A549 (cell line): ENCODE data around the gene LATS1. TPM values are rescaled to one million over a fixed set of nuclear protein-coding genes. Genes with fewer than 3 reads are reported as not detected.

ENCODE experiments used
- ATAC-seq, 2 experiments: fragments of 200-7000 bp in 1 of 2; fragments of >200 bp in 1 of 2; cut with Nextera tagmentation in 1 of 2; cut with Tn5 transposase in 1 of 2; 3 replicates each; pipeline versions ENCODE4 v1.8.0 to v1.9.1; 2018 to 2020; ENCODE audit warnings: mild to moderate bottlenecking in 1 of 2, moderate library complexity in 1 of 2
- CTCF ChIA-PET: fragments of 300-600 bp; sonication (Branson Sonifier 250); formaldehyde crosslinking; extraction: SDS; loops from one replicate; lab custom pipeline; 2021; ENCODE audit warnings: antibody characterized with exemption, inconsistent platforms; lab: Yijun Ruan, JAX
- POLR2A ChIA-PET: fragments of 350-600 bp; formaldehyde crosslinking; extraction: SDS; loops from one replicate; lab custom pipeline; 2021; ENCODE audit warnings: antibody characterized with exemption, inconsistent platforms; lab: Yijun Ruan, JAX
- DNase-seq, 2 experiments: peaks; one replicate each; pipeline versions ENCODE4 v3.0.0 to v3.0.0-alpha.2; 2011 to 2016; ENCODE audit warnings: low read depth in 1 of 2, low spot score in 1 of 2
- FAIRE-seq: peaks from 2 replicates; lab custom pipeline; 2011; peaks lifted over from hg19 to GRCh38; lab: Jason Lieb, UNC
- H3K27ac ChIP-seq, 2 experiments: fragments of >200 bp; sonication (Bioruptor Twin); formaldehyde crosslinking; 3 replicates each; pipeline ENCODE4 v1.5.1; 2016 to 2017
- H3K4me1 ChIP-seq: fragments of >200 bp; sonication (Bioruptor Twin); formaldehyde crosslinking; 3 replicates; pipeline ENCODE4 v1.6.1; 2016
- H3K4me2 ChIP-seq: fragments of >200 bp; sonication (Bioruptor Twin); formaldehyde crosslinking; 3 replicates; pipeline ENCODE4 v1.6.1; 2016
- H3K4me3 ChIP-seq: fragments of >200 bp; sonication (Bioruptor Twin); formaldehyde crosslinking; 3 replicates; pipeline ENCODE4 v1.5.1; 2016
- H3K9me3 ChIP-seq: fragments of >200 bp; sonication (Bioruptor Twin); formaldehyde crosslinking; 3 replicates; pipeline ENCODE4 v1.6.1; 2016
- BCL3 ChIP-seq: fragments of >200 bp; sonication (Bioruptor Twin); formaldehyde crosslinking; IDR thresholded peaks from 3 replicates; pipeline ENCODE4 v1.6.1; 2016
- CBX8 ChIP-seq: fragments of 200-600 bp; sonication (generic); IDR thresholded peaks from 2 replicates; pipeline ENCODE4 v1.6.1; 2016
- EHF ChIP-seq: fragments of 250-450 bp; sonication (Bioruptor Pico); IDR thresholded peaks from 2 replicates; pipeline ENCODE4 v1.5.0; 2020; ENCODE audit warnings: mild to moderate bottlenecking
- EHMT2 ChIP-seq: fragments of 200-600 bp; sonication (generic); IDR thresholded peaks from 2 replicates; pipeline ENCODE4 v1.6.1; 2016; ENCODE audit warnings: antibody characterized with exemption, low read depth, mild to moderate bottlenecking, moderate library complexity
- ELK1 ChIP-seq: fragments of 150-350 bp; IDR thresholded peaks from 2 replicates; pipeline ENCODE4 v1.6.1; 2014; ENCODE audit warnings: low read depth, mild to moderate bottlenecking, low read length
- EP300 ChIP-seq, 2 experiments: fragments of >200 bp; sonication (Bioruptor Twin); formaldehyde crosslinking; IDR thresholded peaks; 2 replicates in 1 of 2; 3 replicates in 1 of 2; pipeline ENCODE4 v1.6.1; 2016 to 2017
- ESRRA ChIP-seq: fragments of 150-350 bp; IDR thresholded peaks from 2 replicates; pipeline ENCODE4 v1.6.1; 2014; ENCODE audit warnings: mild to moderate bottlenecking, low read length, borderline replicate concordance
- HEYL ChIP-seq: fragments of 250-450 bp; sonication (Bioruptor Pico); IDR thresholded peaks from 2 replicates; pipeline ENCODE4 v1.8.0; 2021; ENCODE audit warnings: mild to moderate bottlenecking, moderate library complexity
- HMGXB4 ChIP-seq: fragments of 250-450 bp; sonication (Bioruptor Pico); IDR thresholded peaks from 2 replicates; pipeline ENCODE4 v1.5.0; 2021; ENCODE audit warnings: mild to moderate bottlenecking, moderate library complexity, borderline replicate concordance
- HOXA7 ChIP-seq: fragments of 250-450 bp; sonication (Bioruptor Pico); IDR thresholded peaks from 2 replicates; pipeline ENCODE4 v1.5.0; 2020; ENCODE audit warnings: mild to moderate bottlenecking, moderate library complexity
- HOXB13 ChIP-seq: fragments of 250-450 bp; sonication (Bioruptor Pico); IDR thresholded peaks from 2 replicates; pipeline ENCODE4 v1.5.0; 2020; ENCODE audit warnings: low read depth, mild to moderate bottlenecking, moderate library complexity
- HOXB5 ChIP-seq: fragments of 250-450 bp; sonication (Bioruptor Pico); IDR thresholded peaks from 2 replicates; pipeline ENCODE4 v1.5.0; 2020; ENCODE audit warnings: mild to moderate bottlenecking, moderate library complexity
- JUN ChIP-seq, 2 experiments: fragments of >200 bp; sonication (Bioruptor Twin); formaldehyde crosslinking; IDR thresholded peaks; 2 replicates in 1 of 2; 3 replicates in 1 of 2; pipeline ENCODE4 v1.6.1; 2016 to 2017
- MAFK ChIP-seq: fragments of 450-650 bp; IDR thresholded peaks from 2 replicates; pipeline ENCODE4 v1.6.1; 2014; ENCODE audit not compliant: partially characterized antibody
- MAX ChIP-seq: IDR thresholded peaks from 2 replicates; pipeline ENCODE4 v1.6.1; 2012
- NFE2L2 ChIP-seq: fragments of 150-350 bp; conservative IDR thresholded peaks from 2 replicates; pipeline ENCODE4 v1.6.1; 2014; ENCODE audit warnings: low read length
- NR3C1 ChIP-seq: fragments of >200 bp; sonication (Bioruptor Twin); formaldehyde crosslinking; IDR thresholded peaks from 3 replicates; pipeline ENCODE4 v1.6.1; 2017
- PBX3 ChIP-seq: IDR thresholded peaks from 2 replicates; pipeline ENCODE4 v1.6.1; 2012
- PHF8 ChIP-seq: fragments of 200-600 bp; sonication (generic); IDR thresholded peaks from 2 replicates; pipeline ENCODE4 v1.6.1; 2016; ENCODE audit warnings: low read depth, mild to moderate bottlenecking, antibody characterized with exemption, moderate library complexity, borderline replicate concordance
- POLR2A ChIP-seq: IDR thresholded peaks from 2 replicates; pipeline ENCODE4 v1.6.1; 2012; ENCODE audit warnings: mild to moderate bottlenecking, low read length
- RCOR1 ChIP-seq: fragments of 150-350 bp; IDR thresholded peaks from 2 replicates; pipeline ENCODE4 v1.6.1; 2014; ENCODE audit warnings: antibody characterized with exemption, low read length, low read depth
- RNF2 ChIP-seq: fragments of 200-600 bp; sonication (generic); IDR thresholded peaks from 2 replicates; pipeline ENCODE4 v1.6.1; 2016; ENCODE audit warnings: low read depth, mild to moderate bottlenecking, antibody characterized with exemption, moderate library complexity, borderline replicate concordance
- SMC3 ChIP-seq: fragments of >200 bp; sonication (Bioruptor Twin); formaldehyde crosslinking; IDR thresholded peaks from 3 replicates; pipeline ENCODE4 v1.6.1; 2018; ENCODE audit warnings: inconsistent platforms
- USF2 ChIP-seq: fragments of 450-650 bp; IDR thresholded peaks from 2 replicates; pipeline ENCODE4 v1.6.1; 2014; ENCODE audit warnings: antibody characterized with exemption
- ZC3H11A ChIP-seq: fragments of 450-650 bp; IDR thresholded peaks from 2 replicates; pipeline ENCODE4 v1.6.1; 2014; ENCODE audit warnings: antibody characterized with exemption, mild to moderate bottlenecking
- ZNF302 ChIP-seq: fragments of 250-450 bp; sonication (Bioruptor Pico); IDR thresholded peaks from 2 replicates; pipeline ENCODE4 v1.9.0; 2021; ENCODE audit warnings: inconsistent platforms, mild to moderate bottlenecking, moderate library complexity
- WGBS: methylation state at CpG from one replicate; pipeline ENCODE4 v1.1.6; 2017; ENCODE audit errors: missing lambda C conversion rate; 5-methylcytosine and 5-hydroxymethylcytosine counted together
- polyA plus RNA-seq, 4 experiments: library from polyadenylated mRNA; depleted of rRNA in 3 of 4; stranded (reverse); fragments of >200 nt; fragmentation: RNase III in 1 of 4; extraction: RNeasy Plus Mini Kit Qiagen cat#74134 plus additional on column Dnase treatment in 1 of 4; gene quantifications; 2 replicates in 3 of 4; 3 replicates in 1 of 4; pipeline ENCODE4 v1.2.3, GENCODE V29; 2011 to 2017
- TF ChIP-seq, protein P1 (sequence below): fragments of >200 bp; sonication (Bioruptor Twin); formaldehyde crosslinking; IDR thresholded peaks from 2 replicates; pipeline ENCODE4 v1.6.1; 2016

Gene LATS1
- polyA plus RNA-seq, 2 of the 4 experiments (the other 2 are of a cell fraction) = 6.1 to 18.5 TPM

DNA sequence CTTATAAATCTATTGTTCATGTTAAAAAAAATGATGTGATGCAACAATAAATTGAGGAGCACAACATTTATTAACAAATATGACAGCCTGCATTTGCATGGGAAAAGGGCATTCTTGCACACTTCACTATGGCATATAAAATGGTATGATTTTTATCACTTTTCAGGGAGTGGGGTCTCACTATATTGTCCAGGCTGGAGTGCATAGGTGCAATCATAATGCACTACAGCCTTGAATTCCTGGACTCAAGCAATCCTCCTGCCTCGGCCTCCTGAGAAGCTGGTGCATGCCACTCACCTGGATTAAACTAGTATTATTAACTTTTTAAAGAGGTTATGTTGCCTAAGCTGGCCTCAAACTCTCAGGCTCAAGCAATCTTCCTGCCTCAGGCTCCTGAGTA lies 17.0 kb upstream of the LATS1 start:
- 100% methylated on average over 1 of the region's 1 CpG for WGBS
- DNase-seq = no peak
- Histone ChIP-seq H3K4me1 (no peaks in the 10 kb centered on the region), H3K9me3 (no peaks in the 10 kb centered on the region), H3K27ac (no peak overlapping the region), H3K4me3 (no peak overlapping the region), H3K4me2 (no peak overlapping the region)
- ATAC-seq = no peak
- no peak for FAIRE-seq
- TF ChIP-seq ZC3H11A = no peak
- no peak for TF ChIP-seq JUN (IDR thresholded peaks at IDR 0.05)
- TF ChIP-seq ESRRA = no peak
- no peak for TF ChIP-seq ELK1
- no peak for TF ChIP-seq HEYL (CRISPR knock-in tag)
- TF ChIP-seq RCOR1 = no peak
- no peak for TF ChIP-seq CBX8
- no peak for TF ChIP-seq NFE2L2
- no peak for TF ChIP-seq USF2
- no peak for TF ChIP-seq BCL3
- no peak for TF ChIP-seq ZNF302 (CRISPR knock-in tag)
- TF ChIP-seq MAX = no peak
- TF ChIP-seq EHMT2 = no peak
- no peak for TF ChIP-seq SMC3
- no peak for TF ChIP-seq HOXB13 (CRISPR knock-in tag)
- TF ChIP-seq POLR2A = no peak
- no peak for TF ChIP-seq HMGXB4
- ChIA-PET POLR2A (interaction anchor here (0.6 kb wide), 1 partner anchor 127 kb away, joined by 3 read pairs; no protein-coding TSS in a partner anchor), CTCF (interaction anchor here (0.6 to 1.6 kb wide), 2 partner anchors 11 to 184 kb away, joined by 3 to 7 read pairs; no protein-coding TSS in a partner anchor)

GRCh38 chr6:149733089-149733720 lies 15.3 kb upstream of the LATS1 start:
- Histone ChIP-seq H3K9me3 (no peaks in the 10 kb centered on the region), H3K4me1 (no peaks in the 10 kb centered on the region), H3K27ac (no peak overlapping the region), H3K4me3 (no peak overlapping the region), H3K4me2 (no peak overlapping the region)
- CTCF ChIA-PET = interaction anchor here (0.7 to 1.6 kb wide), 2 partner anchors 9 to 266 kb away, joined by 3 to 7 read pairs; no protein-coding TSS in a partner anchor
- TF ChIP-seq NR3C1 = no peak
- TF ChIP-seq MAFK = no peak
- no peak for TF ChIP-seq EHF
- DNase-seq (no peak), ATAC-seq (no peak), FAIRE-seq (no peak)
- WGBS = 100% methylated on average over 2 of the region's 2 CpGs
- POLR2A ChIA-PET = no interaction called here

- no peaks in the 10 kb centered on the region for H3K9me3 ChIP-seq
- 97% methylated on average over 8 of the region's 8 CpGs for WGBS
- ChIA-PET CTCF (interaction anchor here (0.6 kb wide), 1 partner anchor 306 kb away, joined by 3 read pairs; no protein-coding TSS in a partner anchor), POLR2A (no interaction called here)
- H3K4me3 ChIP-seq = no peak overlapping the region
- no peak overlapping the region for H3K27ac ChIP-seq
- DNase-seq (no peak), ATAC-seq (no peak), FAIRE-seq (no peak)
- no peak overlapping the region for H3K4me2 ChIP-seq
- no peaks in the 10 kb centered on the region for H3K4me1 ChIP-seq
- TF ChIP-seq EHMT2 (no peak), PBX3 (no peak), HOXB5 (CRISPR knock-in tag) (no peak), USF2 (no peak), RNF2 (no peak), SMC3 (no peak), EP300 (IDR thresholded peaks at IDR 0.05) (no peak), HOXA7 (CRISPR knock-in tag) (no peak), PHF8 (no peak)
- TF ChIP-seq, protein P1, sequence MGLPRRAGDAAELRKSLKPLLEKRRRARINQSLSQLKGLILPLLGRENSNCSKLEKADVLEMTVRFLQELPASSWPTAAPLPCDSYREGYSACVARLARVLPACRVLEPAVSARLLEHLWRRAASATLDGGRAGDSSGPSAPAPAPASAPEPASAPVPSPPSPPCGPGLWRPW = no peak
Measured at GRCh38 chr6:149729824-149730223, 11.9 kb upstream of the LATS1 start.
